ENCODE results near the gene SLC4A11.

The SLC4A11 gene

DNA sequence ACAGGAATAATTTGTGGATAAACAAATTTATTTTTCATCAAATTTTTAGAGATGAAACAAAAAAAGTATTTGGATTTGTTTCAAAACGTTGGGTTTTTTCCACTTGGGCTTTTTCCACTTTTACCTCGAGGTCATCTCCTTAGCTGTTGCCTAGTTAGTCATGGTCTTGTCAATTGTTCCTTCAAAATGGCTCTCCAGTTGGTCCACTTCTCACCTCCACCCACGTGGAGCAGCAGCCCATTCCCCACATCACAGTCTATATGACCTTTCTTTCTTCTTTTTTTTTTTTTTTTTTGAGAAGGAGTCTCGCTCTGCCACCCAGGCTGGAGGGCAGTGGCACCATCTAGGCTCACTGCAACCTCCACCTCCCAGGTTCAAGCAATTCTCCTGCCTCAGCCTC lies 6.7 kb upstream of the SLC4A11 start:
- DNase-seq, result no peak

DNA sequence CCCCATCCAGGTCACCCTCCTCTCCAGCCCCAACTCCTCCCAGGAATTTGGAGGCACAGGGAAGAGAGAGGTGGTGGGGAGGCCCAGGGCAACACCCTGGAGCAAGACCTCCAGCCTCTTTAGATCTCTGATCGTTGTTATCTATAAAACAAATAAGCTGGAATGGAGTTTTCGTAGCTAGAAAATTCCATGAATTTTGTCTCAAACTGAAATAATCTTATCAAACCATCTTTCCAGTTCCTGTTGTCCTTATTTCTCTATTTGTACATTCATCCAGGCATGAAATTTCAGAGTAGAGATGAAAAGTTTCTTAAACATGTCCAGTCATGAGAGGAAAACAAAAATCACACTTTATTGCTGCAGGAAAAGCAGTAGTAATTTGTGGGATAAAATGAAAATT lies 6.2 kb upstream of the SLC4A11 start:
- no peak for DNase-seq

DNA sequence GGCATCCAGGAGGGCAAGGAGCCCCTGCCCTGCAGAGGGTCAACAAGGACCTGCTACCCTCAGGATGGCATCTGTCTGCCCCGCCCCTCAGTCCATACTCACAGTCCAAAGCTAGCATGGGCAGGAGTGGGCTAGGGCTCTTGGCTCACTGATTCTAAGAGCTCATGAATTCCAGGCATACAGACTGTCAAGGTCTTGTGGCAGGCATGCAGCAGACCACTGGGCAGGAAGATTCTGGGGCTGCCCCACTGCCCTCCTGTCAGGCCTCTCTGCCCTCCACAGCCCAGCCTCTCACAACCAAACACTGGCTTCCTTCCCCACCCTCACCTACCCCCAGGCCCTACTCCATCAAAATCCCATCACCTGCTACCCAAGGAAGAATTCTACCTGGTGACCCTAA lies 5.6 kb upstream of the SLC4A11 start:
- DNase-seq, result no peak

DNA sequence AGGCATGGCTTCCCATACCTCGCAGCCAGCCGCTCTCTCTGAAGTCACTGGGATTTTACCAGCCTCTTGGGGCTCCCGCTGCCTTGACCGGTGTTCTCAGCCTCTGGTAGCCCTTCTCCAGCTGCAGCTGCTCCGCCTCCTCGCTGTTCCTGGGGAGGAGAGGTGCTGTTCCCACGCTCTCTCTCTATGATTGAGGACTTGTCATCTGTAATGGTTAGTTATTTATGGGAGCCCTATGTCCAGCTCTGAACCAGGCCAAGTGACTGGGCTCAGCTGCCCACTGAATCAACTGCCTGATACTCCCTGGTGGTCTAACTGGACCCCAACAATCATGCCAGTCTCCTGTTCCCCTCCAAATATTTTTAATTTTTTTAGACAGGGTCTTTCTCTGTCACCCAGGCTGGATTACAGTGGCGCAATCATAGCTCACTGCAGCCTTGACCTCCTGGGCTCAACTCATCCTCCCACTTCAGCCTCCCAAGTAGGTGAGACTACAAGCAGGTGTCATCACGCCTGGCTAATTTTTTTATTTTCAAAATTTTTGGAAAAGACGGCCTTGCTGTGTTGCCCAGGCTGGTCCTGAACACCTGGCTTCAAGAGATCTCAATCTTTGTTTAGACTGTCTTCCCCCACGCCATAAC lies 4.8 kb upstream of the SLC4A11 start:
- DNase-seq, result no peak

DNA sequence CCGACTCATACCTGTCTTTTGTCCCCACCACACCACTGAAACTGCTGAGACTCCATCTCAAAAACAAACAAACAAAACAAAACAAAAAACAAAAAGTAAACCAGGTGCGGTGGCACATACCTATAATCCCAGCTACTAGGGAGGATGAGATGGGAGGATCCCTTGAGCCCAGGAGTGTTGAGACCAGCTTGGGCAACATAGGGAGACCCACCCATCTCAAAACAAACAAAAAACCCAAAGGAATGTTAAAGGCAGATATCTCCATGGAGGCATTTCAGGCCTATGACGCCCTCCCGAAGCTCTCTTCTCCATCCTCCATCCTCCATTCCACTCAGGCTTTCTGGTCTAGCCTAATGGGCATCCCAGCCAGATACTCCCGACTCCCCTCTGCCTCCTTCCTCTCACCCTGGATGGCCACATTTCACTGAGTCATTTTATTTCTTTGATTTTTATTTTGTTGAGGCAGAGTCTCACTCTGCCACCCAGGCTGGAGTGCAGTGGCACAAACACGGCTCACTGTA lies 3.2 kb upstream of the SLC4A11 start:
- DNase-seq, result no peak

DNA sequence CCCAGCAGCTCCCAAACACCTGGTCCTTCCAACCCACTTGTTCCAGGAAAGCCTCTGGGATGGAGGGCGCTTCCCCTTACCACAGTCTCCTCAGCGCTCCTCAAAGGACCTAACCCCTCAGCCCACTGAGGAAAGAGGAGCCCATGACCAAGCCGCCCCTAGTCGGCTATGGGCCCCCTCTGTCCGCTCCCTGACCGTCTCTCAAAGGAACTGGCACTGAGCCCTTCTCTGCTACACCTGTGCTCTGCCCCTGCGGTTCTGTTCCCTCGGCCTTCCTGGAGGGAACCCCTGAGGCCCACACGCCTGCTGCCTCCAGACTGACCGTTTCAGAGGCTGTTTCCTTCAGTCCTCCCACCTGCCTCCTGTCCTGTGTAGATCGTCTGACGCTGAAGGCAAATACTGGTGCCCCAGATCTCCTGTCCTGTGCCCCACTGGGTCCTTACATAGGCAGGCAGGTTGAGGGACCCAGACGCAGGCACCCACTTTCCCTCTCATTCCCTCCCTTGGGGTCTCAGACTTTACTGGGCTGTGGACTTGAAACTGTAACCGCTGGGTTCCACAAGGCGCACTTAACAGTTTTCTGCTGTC lies 1.9 kb upstream of the SLC4A11 start:
- DNase-seq, result no peak

DNA sequence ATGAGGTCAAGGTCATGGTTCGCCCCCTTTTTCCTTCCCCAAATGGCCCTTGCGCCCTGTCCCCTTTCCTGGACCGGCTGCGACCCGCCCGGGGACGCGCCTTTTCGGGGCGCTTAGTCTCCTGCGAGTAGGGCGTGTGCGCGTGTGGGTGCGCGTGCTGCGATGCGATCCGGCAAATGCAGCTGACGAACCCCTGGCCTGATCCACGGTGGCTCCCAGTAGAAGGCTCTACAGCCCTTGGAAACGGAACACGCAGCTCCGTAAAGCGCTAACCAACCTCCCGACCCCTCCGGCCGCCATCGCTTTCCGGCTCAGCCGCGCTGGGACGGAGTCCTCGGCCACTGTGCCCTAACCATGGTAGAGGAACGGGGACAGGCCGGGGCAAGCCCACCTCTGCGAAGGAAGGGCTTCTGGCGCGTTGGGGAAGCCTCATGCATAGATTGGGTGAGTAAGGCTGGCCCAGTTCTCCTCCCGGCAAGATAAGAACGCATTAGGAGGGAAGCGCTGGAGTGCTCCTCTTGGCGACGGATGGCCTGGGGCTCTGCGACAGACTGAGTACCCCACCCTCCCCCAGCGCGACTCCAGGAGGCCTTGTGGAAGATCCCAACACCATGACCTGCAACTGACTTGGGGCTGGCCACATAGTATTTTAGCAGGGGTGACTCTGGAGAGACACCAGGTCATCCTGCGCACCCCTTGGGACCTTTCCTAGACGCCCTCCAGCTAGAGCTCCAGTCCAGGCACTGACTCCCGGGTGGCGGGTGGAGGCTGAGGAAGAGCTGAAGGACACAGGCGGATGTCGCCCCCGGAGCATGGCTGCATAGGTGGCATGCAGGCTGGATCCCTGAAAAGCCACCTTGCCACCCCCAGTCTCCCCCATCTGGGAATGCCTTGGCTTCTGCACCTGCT lies 1.1 kb upstream of the SLC4A11 start:
- peak; percentile 27 for DNase-seq

DNA sequence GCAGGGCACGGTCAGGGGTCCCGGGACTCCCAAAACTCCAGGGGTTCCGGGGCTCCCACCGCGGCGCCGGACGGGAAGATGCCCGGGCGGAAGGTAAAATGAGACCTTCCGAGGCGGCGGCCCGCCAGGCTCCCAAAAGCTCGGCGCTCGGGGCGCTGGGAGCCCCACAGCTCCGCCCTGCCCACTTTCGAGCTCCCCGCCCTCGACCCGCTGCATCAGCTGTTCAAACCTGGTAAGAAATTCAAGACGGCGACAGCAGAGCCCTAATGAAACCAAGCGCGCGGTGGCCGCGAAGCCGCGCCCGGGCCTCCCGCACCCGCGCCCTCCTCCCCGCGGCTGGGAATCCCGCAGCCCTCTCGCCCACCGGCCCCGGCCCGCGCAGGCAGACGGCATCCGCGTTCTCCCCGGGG lies 369 bp downstream of the SLC4A11 start:
- DNase-seq, result peak; percentile 66

DNA sequence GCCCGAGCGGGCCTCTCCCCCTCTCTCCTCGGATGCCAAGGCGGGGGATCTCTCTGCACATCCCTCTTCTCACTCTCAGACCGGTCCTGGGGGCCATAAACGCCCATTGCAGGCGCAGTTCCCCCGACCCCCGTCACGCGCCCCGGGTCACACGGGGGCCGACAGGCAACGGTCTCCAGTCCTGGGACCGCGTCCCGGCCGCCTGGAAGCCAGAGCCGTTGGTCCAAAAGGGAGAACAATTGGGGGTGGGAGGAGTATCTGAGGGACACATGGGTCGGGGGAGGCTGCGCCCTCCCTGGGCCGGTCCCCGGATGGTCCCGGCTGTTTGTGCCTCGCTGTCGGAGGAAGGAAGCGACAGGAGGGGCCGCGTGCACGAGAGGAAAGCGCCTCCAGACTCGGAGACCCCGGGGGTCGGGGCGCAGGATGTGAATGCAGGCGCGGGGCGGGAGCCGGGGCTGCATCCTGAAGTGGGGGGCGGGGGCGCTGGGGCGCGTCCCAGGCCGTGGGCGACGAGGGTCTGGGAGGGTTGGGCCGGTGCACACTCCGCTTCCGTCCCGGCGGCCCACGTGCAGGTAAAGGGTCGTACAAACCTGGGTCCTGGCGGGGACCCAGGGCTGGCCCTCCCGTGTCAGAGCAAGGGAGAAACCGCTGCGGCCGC lies 903 bp downstream of the SLC4A11 start:
- DNase-seq, result no peak

DNA sequence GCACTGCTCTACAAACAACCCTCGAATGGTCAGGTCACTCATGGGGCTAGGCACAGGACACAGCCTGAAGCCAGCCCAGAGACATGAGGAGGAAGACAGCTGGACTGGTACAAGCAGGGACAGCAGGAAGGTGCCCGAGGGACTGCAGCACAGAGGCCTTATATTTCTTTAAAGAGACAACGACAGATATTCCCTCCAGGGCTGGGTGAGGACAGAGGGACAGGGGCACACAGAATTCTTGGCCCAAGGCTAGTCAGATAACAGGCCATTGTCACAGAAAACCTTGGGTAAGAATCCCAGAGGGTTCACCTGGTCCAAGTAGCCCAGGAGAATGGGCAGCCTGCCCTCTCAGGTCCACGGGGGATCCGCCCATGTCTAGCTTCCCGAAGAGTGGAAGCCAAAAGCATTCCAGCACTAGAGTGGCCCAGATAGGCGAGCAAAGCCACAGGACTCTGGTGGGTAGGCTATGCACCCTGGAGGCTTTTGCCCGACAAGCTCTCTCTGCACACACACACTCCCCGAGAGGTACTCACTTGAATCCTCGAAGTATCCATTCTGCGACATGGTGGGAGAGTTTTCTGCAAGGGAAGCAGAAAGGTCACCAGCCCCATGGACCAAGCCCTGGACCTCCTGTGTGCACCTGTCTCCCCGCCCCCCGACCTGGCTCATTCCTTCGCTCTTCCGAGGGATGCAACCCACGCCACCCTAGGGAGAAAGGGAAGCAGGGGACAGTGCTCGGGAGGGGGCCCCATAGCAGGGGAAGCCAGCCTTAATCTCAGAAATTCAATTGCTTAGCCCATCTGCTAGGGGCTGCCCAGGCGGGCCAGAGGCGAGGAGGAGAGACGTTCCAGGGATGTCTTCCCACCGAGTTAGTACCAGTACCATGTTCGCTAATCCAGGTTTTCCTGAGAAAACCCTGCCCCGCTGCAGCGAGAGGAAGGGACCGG lies 1.7 kb downstream of the SLC4A11 start:
- no peak for DNase-seq

DNA sequence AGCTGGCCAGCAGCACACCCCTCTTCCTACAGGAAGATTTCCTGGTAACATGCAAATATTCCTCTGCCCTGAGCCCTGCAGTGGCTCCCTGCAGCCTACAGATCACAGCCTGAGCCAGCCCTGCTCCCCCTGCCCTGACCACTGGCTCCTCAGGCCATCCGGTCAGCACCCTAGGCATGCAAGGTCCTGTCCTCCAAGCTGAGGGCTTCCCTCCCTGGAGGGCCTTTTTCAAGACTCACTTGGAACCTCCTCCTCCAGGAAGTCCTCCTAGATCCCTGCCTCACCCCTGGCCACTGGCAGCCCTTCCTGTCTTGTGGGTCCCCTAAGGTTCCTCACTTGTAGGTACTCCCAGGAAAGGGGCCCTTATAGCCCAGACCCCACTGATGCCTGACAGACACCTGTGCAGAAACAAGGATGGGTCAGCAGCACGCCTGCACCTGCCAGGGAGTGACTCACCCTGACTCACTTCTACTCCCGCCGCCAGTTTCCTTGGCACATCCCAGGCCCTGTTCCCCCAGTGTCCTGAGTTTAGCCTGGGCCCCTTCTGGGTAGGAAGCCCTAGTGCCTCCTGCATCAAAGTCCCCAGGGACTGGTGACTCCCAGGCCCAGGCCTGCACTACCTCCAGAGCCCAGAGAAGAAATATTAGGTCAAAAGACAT lies 3.2 kb downstream of the SLC4A11 start:
- no peak for DNase-seq

DNA sequence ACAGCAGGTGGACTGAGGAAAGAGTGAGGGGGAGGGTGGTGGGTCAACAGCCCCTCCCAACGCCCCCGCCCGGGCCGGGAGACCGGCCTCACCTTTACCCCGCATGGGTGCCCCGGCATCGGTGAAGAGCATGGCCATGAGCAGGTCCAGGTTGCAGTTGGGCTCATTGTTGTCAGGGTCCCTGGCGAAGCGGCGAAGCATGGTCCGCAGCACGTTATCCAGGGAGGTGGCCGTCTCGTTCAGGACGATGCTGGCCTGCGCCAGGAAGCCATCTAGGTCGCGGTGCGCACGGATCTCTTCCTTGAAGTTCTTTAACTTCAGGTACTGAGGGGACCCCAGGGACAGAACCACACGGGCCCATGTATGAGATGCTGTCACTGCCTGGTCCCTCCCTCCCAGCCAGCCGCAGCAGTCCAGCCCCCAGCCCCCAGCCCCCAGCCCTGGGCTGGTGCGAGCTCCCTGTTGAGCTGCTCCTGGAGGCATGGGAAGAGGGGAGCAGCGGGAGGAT lies 4.9 kb downstream of the SLC4A11 start:
- DNase-seq, result no peak

DNA sequence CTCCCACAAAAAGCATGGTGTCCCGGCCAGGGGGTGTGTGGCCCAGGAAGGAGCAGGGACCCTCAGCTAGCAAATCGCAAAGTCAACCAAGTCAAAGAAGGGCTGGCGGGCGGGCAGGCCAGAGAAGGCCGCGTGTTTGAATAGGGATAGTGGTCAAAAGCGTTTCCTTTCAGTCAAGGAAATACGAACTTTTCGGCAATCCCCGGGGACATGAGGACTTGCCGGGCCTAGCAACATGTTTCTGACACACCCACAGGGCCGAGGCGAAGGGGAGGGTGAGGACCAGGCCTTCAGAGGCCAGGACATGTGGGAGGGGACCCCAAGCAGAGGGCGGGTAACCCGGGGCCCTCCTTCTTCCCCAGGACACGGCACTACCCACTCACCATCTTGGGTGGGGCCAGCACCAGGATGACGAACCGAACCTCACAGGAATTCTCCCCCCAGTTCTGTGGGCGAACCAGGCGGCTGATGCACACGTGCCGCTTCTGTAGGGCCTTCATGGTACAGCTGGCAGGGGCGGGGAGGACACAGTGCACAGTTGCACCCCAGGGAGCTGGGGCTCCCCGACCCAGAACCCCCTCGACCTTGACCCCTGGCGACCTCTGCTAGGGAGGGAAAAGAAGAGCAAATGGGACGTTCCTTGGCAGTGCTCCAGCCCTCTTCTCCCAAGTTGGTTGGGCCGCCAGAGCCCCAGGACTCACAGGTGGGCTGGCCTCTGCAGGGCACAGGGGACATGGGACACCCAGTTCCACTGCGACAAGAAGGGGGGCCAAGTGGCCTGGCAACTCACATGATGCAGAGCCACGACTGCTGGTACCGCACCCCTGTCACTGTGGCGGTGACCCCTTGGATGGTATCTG lies 5.6 kb downstream of the SLC4A11 start:
- DNase-seq, result no peak

DNA sequence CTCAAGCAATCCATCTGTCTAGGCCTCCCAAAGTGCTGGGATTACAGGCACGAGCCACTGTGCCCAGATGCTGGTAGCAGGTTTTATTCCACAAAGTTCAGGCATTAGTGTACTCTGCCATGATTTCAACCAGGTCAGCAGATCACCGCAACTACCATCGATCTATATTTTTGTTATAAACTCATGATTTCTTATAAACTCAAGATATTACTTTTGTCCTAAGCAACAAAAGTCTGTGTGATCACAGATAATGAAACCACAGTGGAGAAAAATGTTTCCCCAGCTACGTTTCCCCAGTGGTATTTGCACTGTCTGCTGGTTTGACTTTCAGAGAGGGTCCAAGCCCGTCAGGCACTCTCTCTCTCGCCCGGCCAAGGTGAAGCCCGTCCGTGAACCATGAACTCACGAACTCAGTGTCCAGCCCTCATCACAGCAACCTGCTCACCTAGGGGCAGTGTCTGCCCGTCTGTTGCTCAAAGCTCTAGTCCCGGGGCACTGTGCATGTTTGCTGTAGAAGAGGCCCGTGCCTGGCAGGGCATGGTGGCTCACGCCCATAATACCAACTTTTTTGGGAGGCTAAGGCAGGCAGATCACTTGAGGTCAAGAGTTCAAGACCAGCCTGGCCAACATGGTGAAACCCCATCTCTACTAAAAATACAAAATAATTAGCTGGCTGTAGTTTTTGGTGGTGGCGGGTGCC lies 7.0 kb downstream of the SLC4A11 start:
- no peak for DNase-seq

DNA sequence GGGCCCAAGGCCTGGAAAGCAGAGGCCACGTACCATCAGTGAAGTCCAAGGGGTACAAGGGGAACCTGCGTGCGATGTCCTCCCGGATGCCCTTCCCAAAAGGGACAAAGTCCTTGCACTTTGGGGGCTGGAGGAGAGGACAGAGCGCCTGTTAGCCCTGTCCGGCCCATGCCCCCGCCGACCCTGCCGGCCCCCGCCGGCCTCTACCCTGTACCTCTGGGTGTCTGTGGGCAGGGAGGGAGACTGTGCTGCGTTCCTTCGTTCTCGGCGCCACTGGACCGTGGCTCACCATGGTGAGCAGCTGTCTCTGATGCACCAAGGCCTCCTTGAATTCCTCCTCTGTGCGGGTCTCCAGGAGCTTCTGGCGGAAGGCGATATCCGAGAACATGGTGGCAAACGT lies 7.9 kb downstream of the SLC4A11 start:
- no peak for DNase-seq

DNA sequence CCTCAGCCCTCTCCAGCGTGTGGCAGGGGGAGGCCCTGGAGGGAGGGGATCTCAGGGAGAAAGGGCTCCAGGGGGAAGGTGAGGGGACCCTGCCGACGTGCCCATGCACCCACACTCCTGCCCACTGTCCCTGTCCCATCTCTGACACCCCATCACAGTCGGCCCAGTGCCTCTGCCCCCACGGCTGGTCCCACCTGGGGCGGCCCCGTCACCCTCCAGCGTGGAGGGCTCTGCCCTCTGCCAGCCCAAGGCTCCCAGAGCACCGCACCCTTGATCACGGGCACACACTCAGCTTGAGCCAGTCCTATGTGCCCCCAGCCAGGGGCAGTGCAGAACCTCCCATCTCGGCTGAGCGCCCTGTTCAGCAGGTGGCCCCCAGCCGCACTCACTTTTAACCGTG lies 9.2 kb downstream of the SLC4A11 start:
- DNase-seq, result no peak

DNA sequence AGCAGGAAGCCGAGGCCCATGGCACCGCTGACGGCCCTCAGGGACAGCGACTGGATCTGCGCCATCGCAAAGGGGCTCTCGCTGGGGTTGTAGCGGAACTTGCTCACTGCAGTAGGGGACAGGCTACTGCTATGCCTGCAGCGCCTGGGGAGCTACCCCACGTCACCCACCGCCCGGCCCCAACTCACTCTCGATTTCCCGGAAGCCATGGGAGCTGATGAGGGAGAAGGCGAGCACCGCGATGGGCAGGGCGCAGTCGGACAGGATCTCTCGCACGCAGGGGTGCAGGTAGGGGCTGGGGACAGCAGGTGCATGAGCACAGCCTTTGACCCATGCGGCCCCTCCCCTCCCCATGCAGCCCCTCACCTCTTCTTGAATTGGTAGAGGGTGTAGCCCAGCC lies 9.8 kb downstream of the SLC4A11 start:
- no peak for DNase-seq

DNA sequence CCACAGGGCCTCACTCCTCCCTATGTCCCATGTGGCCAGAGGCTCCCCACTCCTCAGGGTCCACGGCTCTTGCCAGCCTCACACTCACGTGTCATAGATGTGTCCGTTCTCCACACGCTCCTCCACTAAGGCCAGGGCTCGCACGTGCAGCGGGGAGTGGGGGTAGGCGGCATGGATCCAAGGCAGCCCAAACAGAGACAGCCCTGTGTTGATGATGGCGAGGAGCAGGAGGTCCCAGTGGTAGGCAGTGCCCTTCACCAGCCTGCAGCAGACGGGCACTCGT lies 10.3 kb downstream of the SLC4A11 start:
- no peak for DNase-seq

DNA sequence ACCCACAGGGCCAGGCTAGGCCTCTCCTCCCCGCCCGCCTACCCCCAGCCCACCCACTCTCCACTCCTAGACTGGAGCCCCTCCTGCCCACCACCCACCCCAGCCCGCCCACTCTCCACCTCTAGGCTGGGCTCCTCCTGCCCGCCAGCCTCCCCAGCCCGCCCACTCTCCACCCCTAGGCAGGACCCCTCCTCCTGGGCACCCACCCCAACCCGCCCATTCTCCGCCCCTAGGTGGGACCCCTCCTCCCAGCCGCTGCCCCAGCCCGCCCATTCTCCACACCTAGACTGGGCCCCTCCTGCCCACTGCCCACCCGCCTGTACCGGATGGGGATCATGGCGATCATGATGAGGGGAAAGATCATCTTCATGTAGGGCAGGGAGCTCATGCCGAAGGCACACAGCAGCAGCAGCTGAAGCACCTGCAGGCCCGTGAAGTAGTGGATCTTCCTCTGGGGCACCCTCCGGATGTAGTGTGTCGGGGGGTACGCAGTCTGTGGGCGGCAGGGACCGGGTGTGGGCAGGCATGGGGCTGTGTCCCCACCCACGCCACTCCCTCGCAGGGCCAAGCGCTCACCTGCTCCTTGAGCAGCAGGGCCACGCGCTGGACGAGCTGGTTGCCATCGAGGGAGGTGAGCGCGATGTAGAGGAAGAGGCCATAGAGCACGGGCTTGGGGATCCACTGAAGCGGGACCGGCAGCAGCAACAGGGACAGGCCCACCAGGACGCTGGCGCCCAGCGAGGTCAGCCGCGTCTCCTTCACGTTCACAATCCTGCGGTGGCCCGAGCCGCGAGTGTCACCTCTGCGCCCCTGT lies 10.8 kb downstream of the SLC4A11 start:
- DNase-seq, result no peak

Measured in hematopoietic multipotent progenitor cell treated with erythropoietin and hydrocortisone succinate and interleukin-3 and kit ligand, for 6 days (in vitro differentiated cells).